Measurements from ENCODE around the gene SLC7A1.

Gene SLC7A1

GRCh38 chr13:29508130-29508875, 87.2 kb downstream of the SLC7A1 start:
- Histone ChIP-seq H3K9me3 (ENCODE audit: control insufficient read depth in 1 of 2, low read length in 2 of 2) (no peaks in the 10 kb centered on the region), H3K4me1 (ENCODE audit: control insufficient read depth in 1 of 2, insufficient read depth in 2 of 2, low read length in 2 of 2) (peaks cover 0 to 23% of the 10 kb centered on the region in 2 donors), H3K27ac (ENCODE audit: low read length) (no peak overlapping the region)

GRCh38 chr13:29507356-29507755, 88.1 kb downstream of the SLC7A1 start:
- H3K36me3 ChIP-seq (ENCODE audit: control insufficient read depth in 1 of 2, insufficient read depth in 2 of 2, low read length in 2 of 2), result no peaks in the 10 kb centered on the region
- peaks cover 4% of the 10 kb centered on the region for H3K27me3 ChIP-seq (ENCODE audit: low read depth, low read length)
- H3K4me3 ChIP-seq (ENCODE audit: low read depth in 1 of 2, low read length in 2 of 2), result no peak overlapping the region
- no peaks in the 10 kb centered on the region for H3K9me3 ChIP-seq (ENCODE audit: control insufficient read depth in 1 of 2, low read length in 2 of 2)
- no peak overlapping the region for H3K27ac ChIP-seq (ENCODE audit: low read length)
- H3K4me1 ChIP-seq (ENCODE audit: control insufficient read depth in 1 of 2, insufficient read depth in 2 of 2, low read length in 2 of 2), result peaks cover 3 to 23% of the 10 kb centered on the region in 2 donors

More at GRCh38 chr13:29508130-29508875, 87.2 kb downstream of the SLC7A1 start:
- Histone ChIP-seq H3K36me3 (ENCODE audit: control insufficient read depth in 1 of 2, insufficient read depth in 2 of 2, low read length in 2 of 2) (peaks cover 3 to 7% of the 10 kb centered on the region in 2 donors), H3K4me3 (ENCODE audit: low read depth in 1 of 2, low read length in 2 of 2) (no peak overlapping the region), H3K27me3 (ENCODE audit: low read depth, low read length) (peaks cover 4% of the 10 kb centered on the region)

GRCh38 chr13:29505950-29506349, 89.5 kb downstream of the SLC7A1 start:
- H3K36me3 ChIP-seq (ENCODE audit: control insufficient read depth in 1 of 2, insufficient read depth in 2 of 2, low read length in 2 of 2), result no peaks in the 10 kb centered on the region
- H3K4me1 ChIP-seq (ENCODE audit: control insufficient read depth in 1 of 2, insufficient read depth in 2 of 2, low read length in 2 of 2), result peaks cover 3 to 23% of the 10 kb centered on the region in 2 donors
- H3K27me3 ChIP-seq (ENCODE audit: low read depth, low read length), result peaks cover 4% of the 10 kb centered on the region
- no peak overlapping the region for H3K27ac ChIP-seq (ENCODE audit: low read length)
- no peaks in the 10 kb centered on the region for H3K9me3 ChIP-seq (ENCODE audit: control insufficient read depth in 1 of 2, low read length in 2 of 2)
- no peak overlapping the region for H3K4me3 ChIP-seq (ENCODE audit: low read depth in 1 of 2, low read length in 2 of 2)

GRCh38 chr13:29505511-29505910, 90.0 kb downstream of the SLC7A1 start:
- H3K27ac ChIP-seq (ENCODE audit: low read length), result no peak overlapping the region
- H3K9me3 ChIP-seq (ENCODE audit: control insufficient read depth in 1 of 2, low read length in 2 of 2), result no peaks in the 10 kb centered on the region
- peaks cover 4% of the 10 kb centered on the region for H3K27me3 ChIP-seq (ENCODE audit: low read depth, low read length)
- no peak overlapping the region for H3K4me3 ChIP-seq (ENCODE audit: low read depth in 1 of 2, low read length in 2 of 2)
- H3K4me1 ChIP-seq (ENCODE audit: control insufficient read depth in 1 of 2, insufficient read depth in 2 of 2, low read length in 2 of 2), result peaks cover 3 to 23% of the 10 kb centered on the region in 2 donors
- H3K36me3 ChIP-seq (ENCODE audit: control insufficient read depth in 1 of 2, insufficient read depth in 2 of 2, low read length in 2 of 2), result no peaks in the 10 kb centered on the region

GRCh38 chr13:29504691-29505090, 90.8 kb downstream of the SLC7A1 start:
- Histone ChIP-seq H3K27me3 (ENCODE audit: low read depth, low read length) (peaks cover 4% of the 10 kb centered on the region), H3K36me3 (ENCODE audit: control insufficient read depth in 1 of 2, insufficient read depth in 2 of 2, low read length in 2 of 2) (no peaks in the 10 kb centered on the region), H3K9me3 (ENCODE audit: control insufficient read depth in 1 of 2, low read length in 2 of 2) (no peaks in the 10 kb centered on the region), H3K27ac (ENCODE audit: low read length) (no peak overlapping the region), H3K4me3 (ENCODE audit: low read depth in 1 of 2, low read length in 2 of 2) (no peak overlapping the region), H3K4me1 (ENCODE audit: control insufficient read depth in 1 of 2, insufficient read depth in 2 of 2, low read length in 2 of 2) (peaks cover 3 to 23% of the 10 kb centered on the region in 2 donors)

- Histone ChIP-seq H3K36me3 (ENCODE audit: control insufficient read depth in 1 of 2, insufficient read depth in 2 of 2, low read length in 2 of 2) (no peaks in the 10 kb centered on the region), H3K27ac (ENCODE audit: low read length) (no peak overlapping the region), H3K9me3 (ENCODE audit: control insufficient read depth in 1 of 2, low read length in 2 of 2) (no peaks in the 10 kb centered on the region), H3K4me3 (ENCODE audit: low read depth in 1 of 2, low read length in 2 of 2) (no peak overlapping the region), H3K27me3 (ENCODE audit: low read depth, low read length) (peaks cover 4% of the 10 kb centered on the region), H3K4me1 (ENCODE audit: control insufficient read depth in 1 of 2, insufficient read depth in 2 of 2, low read length in 2 of 2) (peaks cover 3 to 14% of the 10 kb centered on the region in 2 donors)
These were observed 92.2 kb downstream of the SLC7A1 start for GRCh38 chr13:29503041-29503837.

GRCh38 chr13:29502391-29503008, 93.0 kb downstream of the SLC7A1 start:
- Histone ChIP-seq H3K36me3 (ENCODE audit: control insufficient read depth in 1 of 2, insufficient read depth in 2 of 2, low read length in 2 of 2) (no peaks in the 10 kb centered on the region), H3K4me1 (ENCODE audit: control insufficient read depth in 1 of 2, insufficient read depth in 2 of 2, low read length in 2 of 2) (peaks cover 3 to 12% of the 10 kb centered on the region in 2 donors), H3K27ac (ENCODE audit: low read length) (no peak overlapping the region), H3K4me3 (ENCODE audit: low read depth in 1 of 2, low read length in 2 of 2) (no peak overlapping the region), H3K9me3 (ENCODE audit: control insufficient read depth in 1 of 2, low read length in 2 of 2) (no peaks in the 10 kb centered on the region), H3K27me3 (ENCODE audit: low read depth, low read length) (peaks cover 4% of the 10 kb centered on the region)

GRCh38 chr13:29501674-29502073, 93.8 kb downstream of the SLC7A1 start:
- Histone ChIP-seq H3K27ac (ENCODE audit: low read length) (no peak overlapping the region), H3K4me3 (ENCODE audit: low read depth in 1 of 2, low read length in 2 of 2) (no peak overlapping the region), H3K27me3 (ENCODE audit: low read depth, low read length) (peaks cover 4% of the 10 kb centered on the region), H3K9me3 (ENCODE audit: control insufficient read depth in 1 of 2, low read length in 2 of 2) (no peaks in the 10 kb centered on the region), H3K4me1 (ENCODE audit: control insufficient read depth in 1 of 2, insufficient read depth in 2 of 2, low read length in 2 of 2) (peaks cover 3 to 8% of the 10 kb centered on the region in 2 donors), H3K36me3 (ENCODE audit: control insufficient read depth in 1 of 2, insufficient read depth in 2 of 2, low read length in 2 of 2) (no peaks in the 10 kb centered on the region)

- Histone ChIP-seq H3K9me3 (ENCODE audit: control insufficient read depth in 1 of 2, low read length in 2 of 2) (no peaks in the 10 kb centered on the region), H3K4me3 (ENCODE audit: low read depth in 1 of 2, low read length in 2 of 2) (no peak overlapping the region), H3K4me1 (ENCODE audit: control insufficient read depth in 1 of 2, insufficient read depth in 2 of 2, low read length in 2 of 2) (peaks cover 3 to 17% of the 10 kb centered on the region in 2 donors), H3K27ac (ENCODE audit: low read length) (no peak overlapping the region), H3K36me3 (ENCODE audit: control insufficient read depth in 1 of 2, insufficient read depth in 2 of 2, low read length in 2 of 2) (no peaks in the 10 kb centered on the region), H3K27me3 (ENCODE audit: low read depth, low read length) (peaks cover 4% of the 10 kb centered on the region)
These were observed 95.1 kb downstream of the SLC7A1 start for GRCh38 chr13:29500386-29500785.

GRCh38 chr13:29499506-29500165, 95.9 kb downstream of the SLC7A1 start:
- Histone ChIP-seq H3K36me3 (ENCODE audit: control insufficient read depth in 1 of 2, insufficient read depth in 2 of 2, low read length in 2 of 2) (no peaks in the 10 kb centered on the region), H3K9me3 (ENCODE audit: control insufficient read depth in 1 of 2, low read length in 2 of 2) (no peaks in the 10 kb centered on the region), H3K4me1 (ENCODE audit: control insufficient read depth in 1 of 2, insufficient read depth in 2 of 2, low read length in 2 of 2) (peaks cover 3 to 17% of the 10 kb centered on the region in 2 donors), H3K27me3 (ENCODE audit: low read depth, low read length) (peaks cover 4% of the 10 kb centered on the region), H3K4me3 (ENCODE audit: low read depth in 1 of 2, low read length in 2 of 2) (no peak overlapping the region), H3K27ac (ENCODE audit: low read length) (no peak overlapping the region)

Data from muscle layer of duodenum (tissue), 2 donors.